ENCODE data around the gene ART5. TPM values are rescaled to one million over a fixed set of nuclear protein-coding genes. Genes with fewer than 3 reads are reported as not detected.

Gene ART5
- total and polyA plus RNA-seq, 2 of the 4 experiments (the other 2 are of a cell fraction), result not detected

GRCh38 chr11:3664032-3664630 lies 22.3 kb upstream of the ART5 start:
- CTCF ChIA-PET, result no interaction called here
- intact Hi-C loops (cut with micrococcal nuclease), result no loop called here

More at GRCh38 chr11:3664032-3664630, 22.3 kb upstream of the ART5 start:
- Histone ChIP-seq H3K36me3 (ENCODE audit: control insufficient read depth, insufficient read depth, low read length) (peaks cover 19% of the 10 kb centered on the region), H4K8ac (ENCODE audit: low read depth in 2 of 2, low read length in 2 of 2) (no peak overlapping the region), H3K9me1 (ENCODE audit: insufficient read depth, low read length) (no peaks in the 10 kb centered on the region), H3K27me3 (ENCODE audit: control insufficient read depth, insufficient read depth, low read length) (no peaks in the 10 kb centered on the region), H3K56ac (ENCODE audit: extremely low read depth, insufficient read depth, low read length) (no peak overlapping the region), H2BK120ac (ENCODE audit: low read depth, low read length) (no peak overlapping the region), H3K27ac (ENCODE audit: insufficient read depth, low read length) (no peak overlapping the region), H2BK5ac (ENCODE audit: low read depth, low read length, poor library complexity, severe bottlenecking) (no peak overlapping the region), H3K23ac (ENCODE audit: low read depth, low read length) (no peak overlapping the region), H4K20me1 (ENCODE audit: insufficient read depth, low read length) (no peaks in the 10 kb centered on the region), H2AK5ac (ENCODE audit: low read depth, low read length) (no peak overlapping the region), H4K91ac (ENCODE audit: insufficient read depth, low read depth, low read length) (no peak overlapping the region), H3K18ac (ENCODE audit: low read depth, low read length) (no peak overlapping the region), H2BK15ac (ENCODE audit: low read depth, low read length) (no peak overlapping the region), H4K5ac (ENCODE audit: low read depth, low read length) (no peak overlapping the region), H3K9ac (ENCODE audit: low read depth, low read length) (no peak overlapping the region), H3K4me1 (ENCODE audit: control insufficient read depth, insufficient read depth, low read length) (no peaks in the 10 kb centered on the region), H3K4me2 (ENCODE audit: low read depth, low read length) (no peak overlapping the region), H2AFZ (replicated peaks; ENCODE audit: low read length, poor library complexity) (no peak overlapping the region), H3K4me3 (ENCODE audit: insufficient read depth, low read depth, low read length) (no peak overlapping the region), H3K79me1 (ENCODE audit: low read depth in 1 of 2, low read length in 2 of 2) (no peaks in the 10 kb centered on the region), H2AK9ac (replicated peaks; ENCODE audit: low read depth, low read length, poor library complexity) (no peak overlapping the region), H2BK20ac (ENCODE audit: low read depth, low read length) (no peak overlapping the region), H3K4ac (ENCODE audit: low read depth, low read length) (no peak overlapping the region), H3K14ac (replicated peaks; ENCODE audit: low read depth, low read length) (no peak overlapping the region), H3K9me3 (ENCODE audit: control insufficient read depth, insufficient read depth, low read length) (no peaks in the 10 kb centered on the region)
- TF ChIP-seq POLR2A (IDR thresholded peaks at IDR 0.05; ENCODE audit: low read depth, low read length), result no peak
- in situ Hi-C loops (cut with MboI; ENCODE audit: low sequenced_read_pairs) (no loop called here), dilution Hi-C loops (cut with HindIII; ENCODE audit: low sequenced_read_pairs, unreplicated experiment) (no loop called here)
- BruUV-seq (replicated peaks), result no TSS peak
- WGBS, 2 experiments (ENCODE audit: extremely low coverage in 2 of 2, insufficient read length in 1 of 2), result 88% methylated on average over 1 of the region's 10 CpGs; no CpG with 5 or more reads in 1 of the 2 experiments
- DNase-seq (no peak), ATAC-seq (ENCODE audit: low read depth) (no peak)
- POLR2A ChIA-PET (ENCODE audit: unreplicated experiment), result no interaction called here
